Measurements from ENCODE around the gene FGF7. TPM values are rescaled to one million over a fixed set of nuclear protein-coding genes. Genes with fewer than 3 reads are reported as not detected.

The FGF7 gene
- total and polyA plus RNA-seq, 2 donors (not counting 3 experiments of a cell fraction or from before 2014, with no cell fraction given) = not detected

DNA sequence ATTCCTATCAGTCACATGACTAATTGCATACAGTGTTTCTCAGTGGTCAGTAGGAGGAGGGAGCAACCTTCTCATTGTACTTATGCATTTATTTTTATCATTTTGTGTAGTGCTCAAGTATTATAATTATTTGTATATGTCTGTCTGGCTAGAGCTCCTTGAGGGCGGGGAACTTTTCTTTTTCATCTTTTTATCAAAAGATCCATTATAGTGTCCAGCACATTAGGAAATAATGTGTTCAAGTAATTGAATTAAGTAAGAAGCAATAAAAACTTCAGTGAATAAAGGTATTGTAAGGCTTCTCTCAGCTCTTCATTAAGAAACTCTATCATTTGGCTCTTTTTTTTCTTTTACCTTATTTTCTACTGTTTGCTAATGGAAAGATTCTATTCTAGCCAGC is 18.8 kb downstream of the FGF7 start:
- dilution Hi-C loops (cut with MboI; ENCODE audit: extremely low pct_ligation_motif_present, low sequenced_read_pairs) = no loop called here
- H3K9me3 ChIP-seq (replicated peaks; ENCODE audit: control insufficient read depth, insufficient read depth, low read length) = no peaks in the 10 kb centered on the region
- no peak overlapping the region for H2AFZ ChIP-seq (ENCODE audit: low read depth, low read length)
- POLR2A ChIA-PET = no interaction called here
- no peaks in the 10 kb centered on the region for H3K79me2 ChIP-seq (ENCODE audit: control insufficient read depth, insufficient read depth, low read length)
- H3K4me3 ChIP-seq (replicated peaks in 1 of 3; ENCODE audit: insufficient read depth in 1 of 3, low read depth in 1 of 3, low read length in 3 of 3) = no peak overlapping the region
- H3K9me1 ChIP-seq (replicated peaks; ENCODE audit: control insufficient read depth, extremely low read depth, insufficient read depth, low read length) = no peaks in the 10 kb centered on the region
- TF ChIP-seq, protein P1, sequence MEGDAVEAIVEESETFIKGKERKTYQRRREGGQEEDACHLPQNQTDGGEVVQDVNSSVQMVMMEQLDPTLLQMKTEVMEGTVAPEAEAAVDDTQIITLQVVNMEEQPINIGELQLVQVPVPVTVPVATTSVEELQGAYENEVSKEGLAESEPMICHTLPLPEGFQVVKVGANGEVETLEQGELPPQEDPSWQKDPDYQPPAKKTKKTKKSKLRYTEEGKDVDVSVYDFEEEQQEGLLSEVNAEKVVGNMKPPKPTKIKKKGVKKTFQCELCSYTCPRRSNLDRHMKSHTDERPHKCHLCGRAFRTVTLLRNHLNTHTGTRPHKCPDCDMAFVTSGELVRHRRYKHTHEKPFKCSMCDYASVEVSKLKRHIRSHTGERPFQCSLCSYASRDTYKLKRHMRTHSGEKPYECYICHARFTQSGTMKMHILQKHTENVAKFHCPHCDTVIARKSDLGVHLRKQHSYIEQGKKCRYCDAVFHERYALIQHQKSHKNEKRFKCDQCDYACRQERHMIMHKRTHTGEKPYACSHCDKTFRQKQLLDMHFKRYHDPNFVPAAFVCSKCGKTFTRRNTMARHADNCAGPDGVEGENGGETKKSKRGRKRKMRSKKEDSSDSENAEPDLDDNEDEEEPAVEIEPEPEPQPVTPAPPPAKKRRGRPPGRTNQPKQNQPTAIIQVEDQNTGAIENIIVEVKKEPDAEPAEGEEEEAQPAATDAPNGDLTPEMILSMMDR (IDR thresholded peaks at IDR 0.05; ENCODE audit: extremely low read depth in 1 of 2, insufficient read depth in 1 of 2, low read depth in 1 of 2, low read length in 2 of 2) = no peak
- TF ChIP-seq FOS (IDR thresholded peaks at IDR 0.05; ENCODE audit: borderline replicate concordance, insufficient read depth, low read length) = no peak
- no peak for TF ChIP-seq GATA2 (IDR thresholded peaks at IDR 0.05; ENCODE audit: insufficient read depth, insufficient read length, low read depth, low read length)
- no peak for TF ChIP-seq JUN (IDR thresholded peaks at IDR 0.05; ENCODE audit: borderline replicate concordance, insufficient read depth, insufficient read length, low read depth)
- TF ChIP-seq, protein P2, sequence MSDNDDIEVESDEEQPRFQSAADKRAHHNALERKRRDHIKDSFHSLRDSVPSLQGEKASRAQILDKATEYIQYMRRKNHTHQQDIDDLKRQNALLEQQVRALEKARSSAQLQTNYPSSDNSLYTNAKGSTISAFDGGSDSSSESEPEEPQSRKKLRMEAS (IDR thresholded peaks at IDR 0.05; ENCODE audit: insufficient read depth, insufficient read length) = no peak
- TF ChIP-seq POLR2AphosphoS5 (IDR thresholded peaks at IDR 0.05; ENCODE audit: insufficient read depth, low read depth, low read length) = no peak
- TF ChIP-seq POLR2A (IDR thresholded peaks at IDR 0.05; ENCODE audit: low read depth, low read length) = no peak
- no peak for TF ChIP-seq EZH2 (IDR thresholded peaks at IDR 0.05; ENCODE audit: borderline replicate concordance, low read depth, low read length, severe bottlenecking)
- TF ChIP-seq MYC (IDR thresholded peaks at IDR 0.05; ENCODE audit: low read depth, low read length) = no peak
- H4K20me1 ChIP-seq (replicated peaks; ENCODE audit: control insufficient read depth, extremely low read depth, insufficient read depth, low read length) = no peaks in the 10 kb centered on the region
- FAIRE-seq (no peak), DNase-seq (ENCODE audit: low read depth, low spot score) (no peak)
- H3K4me2 ChIP-seq (ENCODE audit: insufficient read depth, low read length) = no peak overlapping the region
- CTCF ChIA-PET = no interaction called here
- H3K9ac ChIP-seq (replicated peaks; ENCODE audit: extremely low read depth, insufficient read depth, low read length) = no peak overlapping the region
- peaks cover 0 to 2% of the 10 kb centered on the region in 2 experiments for H3K27me3 ChIP-seq (ENCODE audit: control insufficient read depth in 2 of 2, insufficient read depth in 2 of 2, low read length in 2 of 2)
- intact Hi-C loops (cut with micrococcal nuclease) = no loop called here
- no peak overlapping the region for H3K27ac ChIP-seq (ENCODE audit: insufficient read depth, low read depth, low read length)
- no peaks in the 10 kb centered on the region for H3K36me3 ChIP-seq (ENCODE audit: control insufficient read depth in 2 of 2, extremely low read depth in 1 of 2, insufficient read depth in 2 of 2, low read length in 2 of 2)
- no peaks in the 10 kb centered on the region for H3K4me1 ChIP-seq (ENCODE audit: control insufficient read depth, extremely low read depth, insufficient read depth, low read length)
- BruUV-seq (replicated peaks) = no TSS peak
